ENCODE measurements around the gene PPP1R10.

PPP1R10 gene

GRCh38 chr6:30625511-30625910 is 8.5 kb upstream of the PPP1R10 start:
- in situ Hi-C loops (cut with MboI; ENCODE audit: low sequenced_read_pairs): no loop called here

- in situ Hi-C loops (cut with MboI; ENCODE audit: low sequenced_read_pairs): no loop called here
Observed at GRCh38 chr6:30619561-30619960, 2.5 kb upstream of the PPP1R10 start.

- in situ Hi-C loops (cut with MboI; ENCODE audit: low sequenced_read_pairs): no loop called here
Observed at GRCh38 chr6:30618270-30618797, 1.3 kb upstream of the PPP1R10 start.

GRCh38 chr6:30617565-30618269 is 674 bp upstream of the PPP1R10 start, which contains the start of gene MRPS18B:
Gene MRPS18B (plus strand): TSS chr6:30617840. CDS start chr6:30617866, 26 bp downstream.
- in situ Hi-C loops (cut with MboI; ENCODE audit: low sequenced_read_pairs): no loop called here

DNA sequence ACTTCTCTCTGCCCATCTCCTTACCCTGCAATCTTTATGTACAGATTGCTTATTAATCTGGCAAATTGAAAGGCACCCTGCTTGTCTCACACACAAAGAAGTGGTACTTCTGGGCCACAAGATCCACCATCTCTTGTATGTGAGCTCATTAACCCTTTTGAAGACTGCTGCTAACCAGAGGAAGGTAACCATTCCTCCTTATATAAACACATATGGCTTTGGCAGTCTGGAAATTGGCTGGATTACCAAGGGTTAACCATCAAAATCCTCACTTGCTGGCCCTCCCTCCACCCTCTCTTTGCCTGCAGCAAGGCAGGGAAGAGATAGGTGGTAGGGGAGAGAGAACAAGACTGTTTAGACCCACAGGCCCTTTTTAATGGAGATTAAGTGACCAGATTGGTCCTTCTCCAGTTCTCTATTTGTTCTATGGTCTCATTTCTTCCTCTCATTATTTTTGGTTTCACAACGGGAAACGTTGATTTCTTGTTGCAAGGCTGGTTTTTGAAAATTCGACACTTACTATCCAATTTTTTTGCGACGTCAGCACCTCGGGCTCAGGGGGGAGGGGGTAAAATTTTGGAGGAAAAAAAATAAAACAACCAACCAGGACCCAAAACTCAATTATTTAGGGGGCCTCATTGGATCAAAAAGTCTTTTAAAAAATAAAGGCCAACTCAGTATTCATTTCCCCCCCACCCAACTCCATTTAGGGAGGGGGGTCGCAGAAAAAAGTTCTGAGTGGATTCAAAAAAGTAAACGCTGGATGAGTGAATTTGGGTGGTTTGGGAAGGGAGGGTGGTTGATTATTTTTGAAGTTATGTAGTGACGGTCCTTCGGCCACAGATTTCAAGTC is 859 bp downstream of the PPP1R10 start:
- in situ Hi-C loops (cut with MboI; ENCODE audit: low sequenced_read_pairs): no loop called here

DNA sequence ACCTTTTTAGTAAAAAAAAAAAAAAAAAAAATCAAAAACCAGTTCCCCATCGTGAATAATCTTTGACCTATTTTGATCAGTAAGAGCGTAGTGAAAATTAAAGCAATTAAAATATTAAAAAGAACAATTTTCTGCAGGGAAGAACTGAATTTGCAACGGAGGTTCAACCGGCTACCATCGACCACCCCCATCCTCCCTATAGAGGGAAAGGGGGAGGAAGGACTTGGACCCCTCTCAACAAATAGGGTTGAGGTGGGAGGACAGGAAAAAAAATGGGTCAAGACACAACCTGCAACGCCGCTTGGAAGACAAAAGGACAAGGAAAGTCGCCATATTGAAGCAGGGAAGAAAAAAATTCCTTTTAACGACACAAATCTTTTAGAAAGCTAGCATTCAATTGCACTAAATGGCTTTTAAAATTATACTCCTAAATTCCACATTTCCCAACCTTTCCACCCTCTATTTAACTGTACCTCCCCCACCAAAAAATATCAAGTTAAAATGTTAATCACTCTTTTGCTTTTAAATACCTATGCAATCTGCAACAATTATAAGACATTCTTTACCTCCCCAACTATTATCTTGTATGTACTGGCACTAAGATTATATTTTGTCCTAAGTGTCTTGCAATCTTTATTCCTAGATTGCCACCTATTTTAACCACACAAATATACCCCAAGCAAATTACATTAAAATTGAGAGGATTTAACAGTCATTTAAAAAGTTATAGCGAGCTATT is 1.7 kb downstream of the PPP1R10 start:
- in situ Hi-C loops (cut with MboI; ENCODE audit: low sequenced_read_pairs): no loop called here

DNA sequence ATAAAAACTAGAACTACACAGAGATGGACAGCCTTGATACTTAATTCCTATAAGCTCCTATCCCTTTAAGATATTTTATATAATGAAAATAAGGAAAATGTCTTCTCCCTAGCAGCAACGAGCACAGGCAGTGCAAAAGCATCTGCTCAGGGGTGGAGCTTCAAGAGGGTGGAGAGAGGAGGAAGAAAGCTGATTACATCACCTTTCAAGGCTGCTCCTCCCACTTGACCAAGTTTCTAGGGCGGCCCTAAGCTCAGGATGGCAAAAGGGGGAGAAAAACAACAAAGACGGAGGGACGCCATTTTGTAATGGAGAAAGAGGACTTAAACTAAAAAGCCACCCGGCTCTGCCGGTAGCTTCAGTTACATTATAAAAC is 2.2 kb downstream of the PPP1R10 start:
- in situ Hi-C loops (cut with MboI; ENCODE audit: low sequenced_read_pairs): no loop called here

DNA sequence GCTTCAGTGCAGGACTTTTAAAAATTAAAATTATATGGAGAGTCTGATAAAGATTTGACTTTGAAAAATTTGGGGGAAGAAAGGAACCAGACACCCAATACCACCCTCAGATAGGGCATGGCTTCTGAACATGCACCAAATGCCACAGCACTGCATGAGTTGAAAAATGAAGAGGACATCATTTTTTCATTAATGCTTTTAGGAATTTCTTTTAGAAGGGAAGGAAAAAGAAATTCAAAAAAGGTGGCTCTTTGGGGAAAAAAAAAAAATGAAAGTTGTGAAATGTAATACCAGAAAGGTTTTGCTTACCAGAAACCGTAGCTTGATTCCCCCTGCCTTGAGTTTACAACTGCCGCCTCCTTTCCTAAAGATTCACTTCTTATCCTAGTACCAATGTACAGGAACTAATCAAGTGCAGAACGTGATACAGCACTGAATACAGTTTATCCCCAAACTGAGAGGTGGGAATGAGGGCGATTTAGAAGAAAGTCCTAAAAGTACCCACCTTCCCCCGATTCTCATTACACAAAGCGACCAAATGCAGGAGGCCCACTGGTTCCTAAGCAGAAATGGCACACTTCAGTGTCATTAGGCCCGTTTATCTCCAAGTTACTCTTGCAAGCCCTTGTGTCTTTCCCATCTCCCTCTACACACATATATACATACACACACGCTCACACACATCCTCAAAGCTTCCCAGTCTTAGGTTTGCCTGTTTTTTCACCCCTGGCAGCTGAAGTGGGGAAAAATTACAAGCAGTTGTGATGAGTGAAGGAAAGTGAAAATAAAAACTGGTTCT is 2.8 kb downstream of the PPP1R10 start:
- in situ Hi-C loops (cut with MboI; ENCODE audit: low sequenced_read_pairs): no loop called here

GRCh38 chr6:30613251-30614043 is 3.6 kb downstream of the PPP1R10 start:
- in situ Hi-C loops (cut with MboI; ENCODE audit: low sequenced_read_pairs): no loop called here

DNA sequence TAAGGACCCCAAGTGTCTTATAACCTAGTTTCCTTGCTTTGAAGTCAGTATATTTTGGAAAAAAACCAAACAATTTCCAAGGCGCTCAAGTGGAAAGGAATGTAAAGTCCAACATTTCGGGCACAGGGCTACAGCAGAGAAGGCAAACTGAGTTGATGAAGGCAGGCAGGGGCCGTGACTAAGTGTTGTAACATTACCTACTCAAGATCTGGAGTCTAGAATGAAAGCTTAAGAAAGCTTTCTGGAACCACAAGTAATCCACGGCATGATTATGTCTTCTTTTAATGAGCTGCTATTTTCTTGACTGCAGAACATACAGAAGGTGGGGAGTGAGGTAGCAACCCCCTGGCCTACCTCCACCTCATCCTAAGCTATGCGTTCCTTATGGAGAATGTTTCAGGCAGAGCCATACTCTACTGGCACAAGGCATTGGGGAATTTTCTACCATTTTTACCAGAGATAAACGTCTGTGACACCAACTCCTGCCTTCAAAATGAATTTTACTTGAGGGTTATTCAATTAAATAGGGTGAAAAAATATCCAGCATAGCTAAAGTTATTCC is 4.3 kb downstream of the PPP1R10 start:
- in situ Hi-C loops (cut with MboI; ENCODE audit: low sequenced_read_pairs): no loop called here

- in situ Hi-C loops (cut with MboI; ENCODE audit: low sequenced_read_pairs): no loop called here
Observed at GRCh38 chr6:30612213-30612612, 4.8 kb downstream of the PPP1R10 start.

GRCh38 chr6:30611856-30612194 is 5.2 kb downstream of the PPP1R10 start:
- in situ Hi-C loops (cut with MboI; ENCODE audit: low sequenced_read_pairs): no loop called here

DNA sequence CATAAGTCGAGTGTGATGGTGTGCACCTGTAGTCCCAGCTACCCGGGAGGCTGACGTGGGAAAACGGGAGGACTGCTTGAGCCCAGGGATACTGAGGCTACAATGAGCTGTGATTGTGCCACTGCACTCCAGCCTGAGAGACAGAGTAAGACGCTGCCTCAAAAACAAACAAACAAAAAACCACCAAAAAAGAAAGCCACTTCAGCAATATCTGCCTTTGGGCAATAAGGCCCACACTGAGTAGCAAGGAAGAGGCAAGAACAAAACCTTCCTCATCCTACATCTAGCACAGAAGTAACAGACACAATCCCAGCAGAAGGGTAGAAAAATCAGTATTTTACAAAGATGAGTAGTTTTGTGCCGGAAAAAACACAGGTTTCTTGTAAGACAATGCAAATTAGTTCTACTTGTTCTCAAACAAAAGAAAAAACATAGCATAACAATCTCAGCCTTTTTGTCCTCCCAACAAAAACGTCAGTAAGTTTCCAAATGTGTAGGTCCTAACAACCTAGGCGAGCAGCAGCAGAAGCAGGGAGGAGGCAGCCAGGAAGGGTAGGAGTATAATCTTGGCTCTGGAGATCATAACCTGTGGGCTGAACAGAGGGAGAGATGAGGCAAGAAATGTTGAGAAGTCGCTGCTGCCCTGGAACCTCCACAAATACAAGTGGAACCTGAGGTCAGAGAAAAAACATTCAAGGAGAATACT is 5.7 kb downstream of the PPP1R10 start:
- in situ Hi-C loops (cut with MboI; ENCODE audit: low sequenced_read_pairs): no loop called here

GRCh38 chr6:30610065-30610464 is 7.0 kb downstream of the PPP1R10 start:
- in situ Hi-C loops (cut with MboI; ENCODE audit: low sequenced_read_pairs): no loop called here

- in situ Hi-C loops (cut with MboI; ENCODE audit: low sequenced_read_pairs): no loop called here
Observed at GRCh38 chr6:30603961-30604360, 13.1 kb downstream of the PPP1R10 start.

GRCh38 chr6:30601815-30602641 is 15.0 kb downstream of the PPP1R10 start:
- in situ Hi-C loops (cut with MboI; ENCODE audit: low sequenced_read_pairs): no loop called here

- in situ Hi-C loops (cut with MboI; ENCODE audit: low sequenced_read_pairs): no loop called here
Observed at GRCh38 chr6:30601436-30601814, 15.6 kb downstream of the PPP1R10 start.

- in situ Hi-C loops (cut with MboI; ENCODE audit: low sequenced_read_pairs): no loop called here
Observed at GRCh38 chr6:30600451-30600961, 16.5 kb downstream of the PPP1R10 start.

All from hTERT RPE-1 (cell line).